Upper lobe of left lung (tissue), 6 donors: ENCODE measurements around the gene ITGA2. TPM values are rescaled to one million over a fixed set of nuclear protein-coding genes. Genes with fewer than 3 reads are reported as not detected.

Experiments used
- ATAC-seq, 2 donors: fragments of 200-7000 bp; cut with Tn5 transposase; one replicate each; pipeline ENCODE4 v1.9.1; 2022; ENCODE audit warnings: mild to moderate bottlenecking in 2 of 2, moderate library complexity in 2 of 2; ENCODE audit not compliant: low FRiP score in 2 of 2
- DNase-seq, 2 donors: peaks; one replicate each; pipeline ENCODE4 v3.0.0-alpha.2; 2019 to 2020
- H3K27ac ChIP-seq, 4 donors: fragments of 200-600 bp; sonication (generic); one replicate each; pipeline ENCODE4 v1.5.1; 2016 to 2019
- H3K27me3 ChIP-seq, 4 donors: fragments of 200-600 bp; sonication (generic); one replicate each; pipeline ENCODE4 v1.5.1; 2017 to 2019
- H3K36me3 ChIP-seq, 4 donors: fragments of 200-600 bp; sonication (generic); one replicate each; pipeline ENCODE4 v1.5.1; 2016 to 2019
- H3K4me1 ChIP-seq, 4 donors: fragments of 200-600 bp; sonication (generic); one replicate each; pipeline ENCODE4 v1.5.1; 2018 to 2019
- H3K4me3 ChIP-seq, 4 donors: fragments of 200-600 bp; sonication (generic); one replicate each; pipeline ENCODE4 v1.5.1; 2017 to 2019; ENCODE audit warnings: mild to moderate bottlenecking in 2 of 4, moderate library complexity in 1 of 4
- H3K9me3 ChIP-seq, 4 donors: fragments of 200-600 bp; sonication (generic); one replicate each; pipeline ENCODE4 v1.5.1; 2018 to 2019
- CTCF ChIP-seq, 6 experiments: fragments of 450-650 bp in 4 of 6; fragments of 200-600 bp in 2 of 6; sonication (generic) in 2 of 6; IDR thresholded peaks; one replicate each; pipeline ENCODE4 v1.5.1; 2016 to 2019; ENCODE audit warnings: antibody characterized with exemption in 6 of 6
- EP300 ChIP-seq, 4 donors: sonication (generic); formaldehyde crosslinking; IDR thresholded peaks; one replicate each; pipeline ENCODE4 v1.5.1; 2017; ENCODE audit warnings: antibody characterized with exemption in 4 of 4, control low read depth in 2 of 4
- POLR2A ChIP-seq, 4 donors: fragments of 450-650 bp; IDR thresholded peaks; one replicate each; pipeline ENCODE4 v1.5.1; 2016 to 2017; ENCODE audit warnings: antibody characterized with exemption in 4 of 4, mild to moderate bottlenecking in 2 of 4
- POLR2AphosphoS5 ChIP-seq, 2 donors: sonication (generic); formaldehyde crosslinking; IDR thresholded peaks; one replicate each; pipeline ENCODE4 v1.5.1; 2017; ENCODE audit warnings: antibody characterized with exemption in 2 of 2
- WGBS, 2 donors: methylation state at CpG; one replicate each; pipeline ENCODE4 v1.1.5; 2017 to 2018; 5-methylcytosine and 5-hydroxymethylcytosine counted together
- total RNA-seq, 6 donors: library from RNA; depleted of rRNA in 4 of 6; stranded (reverse); fragments of >200 nt in 4 of 6; gene quantifications; one replicate each; pipeline versions ENCODE4 v1.1.0 to v1.2.1, GENCODE V29; 2016 to 2021
- donor health status: DM: no; HTN: no; CAD: no; lungs with moderate emphysema.
- donor health status: DM: no; HTN: yes; CAD: no; lungs with severe emphysema.

The ITGA2 gene
- total RNA-seq, 6 donors from 2014 or later, result 4.2 to 45.8 (median 13.7) TPM

DNA sequence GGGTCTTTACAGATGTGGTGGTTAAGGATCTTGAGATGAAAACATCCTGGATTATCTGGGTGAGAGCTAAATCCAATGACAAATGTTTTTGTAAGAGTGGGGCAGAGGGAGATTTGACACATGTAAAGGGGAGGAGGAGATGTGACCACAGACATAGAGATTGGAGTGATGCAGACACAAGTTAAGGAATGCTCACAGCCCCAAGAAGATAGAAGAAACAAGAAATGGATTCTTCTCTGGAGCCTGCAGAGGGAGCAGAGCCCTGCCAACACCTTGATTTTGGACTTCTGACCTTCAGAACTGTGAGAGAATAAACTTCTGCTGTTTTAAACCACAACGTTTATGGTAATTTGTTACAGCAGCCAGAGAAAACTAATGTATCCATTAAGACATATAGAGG is 21.7 kb downstream of the ITGA2 start:
- DNase-seq (no peak), ATAC-seq (no peak)
- Histone ChIP-seq H3K9me3 (no peaks in the 10 kb centered on the region), H3K27me3 (no peaks in the 10 kb centered on the region), H3K4me3 (no peak overlapping the region), H3K27ac (no peak overlapping the region), H3K36me3 (no peaks in the 10 kb centered on the region), H3K4me1 (peaks cover 5 to 13% (median 7%) of the 10 kb centered on the region in 4 donors)
- TF ChIP-seq CTCF (IDR thresholded peaks at IDR 0.05) (no peak), POLR2A (IDR thresholded peaks at IDR 0.05) (no peak), POLR2AphosphoS5 (IDR thresholded peaks at IDR 0.05) (no peak), EP300 (IDR thresholded peaks at IDR 0.05) (no peak)
- WGBS, 2 donors, result 50 to 55% methylated on average over 1 of the region's 1 CpG

DNA sequence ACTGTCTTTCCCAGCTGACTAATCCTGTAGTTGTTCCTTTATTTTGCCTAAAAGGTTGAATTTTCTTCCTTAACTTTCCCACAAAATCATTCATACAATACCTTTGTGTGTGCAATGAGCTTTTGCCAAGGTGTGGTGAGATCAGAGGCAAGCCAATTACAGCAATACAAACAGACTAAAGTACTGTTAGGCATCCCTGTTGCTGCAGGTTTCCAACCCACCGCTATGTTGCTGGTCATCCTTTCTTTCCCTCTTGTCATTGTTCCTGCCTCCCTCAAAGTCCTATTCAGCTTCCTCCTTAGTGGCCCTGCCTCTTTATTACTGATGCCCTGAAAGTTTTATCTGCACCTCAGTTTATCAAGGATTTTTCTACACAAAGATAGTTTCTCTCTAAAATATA is 22.1 kb downstream of the ITGA2 start:
- H3K27ac ChIP-seq, result no peak overlapping the region
- TF ChIP-seq POLR2AphosphoS5 (IDR thresholded peaks at IDR 0.05) (no peak), POLR2A (IDR thresholded peaks at IDR 0.05) (no peak), CTCF (IDR thresholded peaks at IDR 0.05) (no peak), EP300 (IDR thresholded peaks at IDR 0.05) (no peak)
- H3K4me1 ChIP-seq, result peaks cover 5 to 13% (median 6%) of the 10 kb centered on the region in 4 donors
- no peak for DNase-seq
- WGBS, 2 donors, result 56 to 70% methylated on average over 1 of the region's 1 CpG
- no peaks in the 10 kb centered on the region for H3K36me3 ChIP-seq
- H3K27me3 ChIP-seq, result no peaks in the 10 kb centered on the region
- H3K4me3 ChIP-seq, result no peak overlapping the region
- no peak for ATAC-seq
- H3K9me3 ChIP-seq, result no peaks in the 10 kb centered on the region

GRCh38 chr5:53013857-53014256 is 24.7 kb downstream of the ITGA2 start:
- Histone ChIP-seq H3K9me3 (no peaks in the 10 kb centered on the region), H3K27me3 (no peaks in the 10 kb centered on the region), H3K4me3 (no peak overlapping the region), H3K36me3 (no peaks in the 10 kb centered on the region), H3K27ac (no peak overlapping the region), H3K4me1 (no peaks in the 10 kb centered on the region)
- 86 to 89% methylated on average over 2 of the region's 2 CpGs for WGBS, 2 donors
- no peak for ATAC-seq
- no peak for DNase-seq
- TF ChIP-seq POLR2A (IDR thresholded peaks at IDR 0.05) (no peak), CTCF (IDR thresholded peaks at IDR 0.05) (no peak), POLR2AphosphoS5 (IDR thresholded peaks at IDR 0.05) (no peak), EP300 (IDR thresholded peaks at IDR 0.05) (no peak)

GRCh38 chr5:53017383-53017782 is 28.2 kb downstream of the ITGA2 start:
- ATAC-seq (no peak), DNase-seq (peak in 1 of 2 donors; percentile 24)
- Histone ChIP-seq H3K4me1 (no peaks in the 10 kb centered on the region), H3K36me3 (no peaks in the 10 kb centered on the region), H3K4me3 (no peak overlapping the region), H3K27ac (no peak overlapping the region), H3K9me3 (no peaks in the 10 kb centered on the region), H3K27me3 (no peaks in the 10 kb centered on the region)
- WGBS, 2 donors, result 97 to 100% methylated on average over 5 of the region's 5 CpGs
- no peak for TF ChIP-seq CTCF (IDR thresholded peaks at IDR 0.05)
- TF ChIP-seq EP300 (IDR thresholded peaks at IDR 0.05), result no peak
- no peak for TF ChIP-seq POLR2A (IDR thresholded peaks at IDR 0.05)
- no peak for TF ChIP-seq POLR2AphosphoS5 (IDR thresholded peaks at IDR 0.05)

GRCh38 chr5:53017794-53018391 is 28.7 kb downstream of the ITGA2 start:
- ATAC-seq (no peak), DNase-seq (peak in 1 of 2 donors; percentile 5)
- Histone ChIP-seq H3K9me3 (no peaks in the 10 kb centered on the region), H3K27me3 (no peaks in the 10 kb centered on the region), H3K27ac (no peak overlapping the region), H3K4me3 (no peak overlapping the region), H3K4me1 (no peaks in the 10 kb centered on the region), H3K36me3 (no peaks in the 10 kb centered on the region)
- WGBS, 2 donors, result 93 to 97% methylated on average over 7 to 10 of the region's 10 CpGs
- TF ChIP-seq POLR2A (IDR thresholded peaks at IDR 0.05) (no peak), POLR2AphosphoS5 (IDR thresholded peaks at IDR 0.05) (no peak), EP300 (IDR thresholded peaks at IDR 0.05) (no peak), CTCF (IDR thresholded peaks at IDR 0.05) (no peak)
